ENCODE results near the gene OSBPL8.

DNA sequence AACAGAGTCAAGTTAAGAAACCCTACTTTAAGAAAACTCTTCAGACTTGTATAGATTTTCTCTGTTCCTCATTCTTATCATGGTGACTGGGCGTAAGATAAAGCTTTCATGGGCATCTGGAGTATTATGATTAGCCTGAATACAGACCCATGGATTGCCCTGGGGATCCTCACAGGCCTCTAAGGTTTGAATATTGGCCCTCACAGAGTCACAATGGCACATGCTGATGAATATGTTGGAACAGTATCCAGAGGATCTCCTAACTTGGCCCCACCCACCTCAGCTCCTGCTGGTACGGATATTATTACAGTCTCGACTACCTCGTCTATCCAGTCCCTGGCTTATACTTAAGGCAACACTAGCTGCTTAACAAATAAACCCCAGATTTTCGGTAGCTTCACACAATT is 8.1 kb downstream of the OSBPL8 start:
- TF ChIP-seq CTCF (IDR thresholded peaks at IDR 0.05; ENCODE audit: control extremely low read depth in 1 of 3, insufficient read depth in 1 of 3, low read depth in 1 of 3, low read length in 3 of 3) (no peak), CHD2 (IDR thresholded peaks at IDR 0.05; ENCODE audit: low read length) (no peak), EZH2 (IDR thresholded peaks at IDR 0.05; ENCODE audit: low read depth, low read length, severe bottlenecking) (no peak), CBX5 (IDR thresholded peaks at IDR 0.05; ENCODE audit: low read depth, low read length) (no peak)

Data from H1 (cell line).